ENCODE data around the gene RAP1GDS1. TPM values are rescaled to one million over a fixed set of nuclear protein-coding genes. Genes with fewer than 3 reads are reported as not detected.

The RAP1GDS1 gene
- total RNA-seq, 1 experiment from 2014 or later = 27.9 TPM

DNA sequence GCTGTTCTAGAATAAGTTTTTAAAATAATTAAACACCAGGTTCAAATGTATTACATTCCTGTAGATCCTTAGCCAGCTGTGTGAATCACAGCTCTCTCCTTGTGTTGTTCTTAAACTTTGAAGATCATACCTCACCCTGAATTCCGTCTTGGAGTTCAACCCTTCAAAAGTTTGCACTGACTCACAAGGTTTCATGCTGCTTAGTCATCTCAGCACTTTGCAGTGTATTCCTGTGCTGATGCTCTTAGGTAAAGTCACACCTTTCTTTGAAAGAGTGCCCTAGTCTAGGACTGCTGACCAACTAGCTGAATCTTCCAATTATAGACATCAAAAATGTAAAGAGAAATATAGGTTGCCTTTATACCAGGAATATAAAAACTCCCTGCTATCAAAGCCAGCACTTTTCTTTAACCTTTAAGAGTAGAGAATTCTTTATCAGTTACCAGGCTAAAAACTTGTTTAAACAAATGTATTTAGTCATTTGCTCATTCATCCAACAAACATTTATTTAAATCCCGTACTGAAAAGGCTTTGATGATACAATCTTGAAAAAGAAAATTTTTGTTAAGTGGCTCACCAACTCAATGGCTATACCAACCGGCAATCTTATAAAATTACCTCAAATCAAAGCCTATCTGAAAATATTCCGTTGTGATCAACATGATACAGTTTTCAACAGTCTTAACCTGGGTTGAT, 169.7 kb downstream of the RAP1GDS1 start:
- H3K36me3 Mint-ChIP-seq (ENCODE audit: insufficient read depth, unreplicated experiment) = no peaks in the 10 kb centered on the region
- H3K4me3 Mint-ChIP-seq (ENCODE audit: low read depth, unreplicated experiment) = no peak overlapping the region
- no TSS peak for BruUV-seq (replicated peaks)
- DNase-seq = no peak
- H3K9me3 Mint-ChIP-seq (ENCODE audit: low read depth, unreplicated experiment) = peaks cover 4% of the 10 kb centered on the region
- no peaks in the 10 kb centered on the region for H3K27me3 Mint-ChIP-seq (ENCODE audit: unreplicated experiment)
- CTCF ChIA-PET = no interaction called here
- TF ChIP-seq CTCF (IDR thresholded peaks at IDR 0.05; ENCODE audit: unreplicated experiment) = no peak
- H3K4me1 Mint-ChIP-seq (ENCODE audit: low read depth, unreplicated experiment) = no peaks in the 10 kb centered on the region
- intact Hi-C loops (cut with micrococcal nuclease; ENCODE audit: unreplicated experiment) = no loop called here
- peak overlapping the region; percentile 44 for H3K27ac Mint-ChIP-seq (ENCODE audit: unreplicated experiment)

DNA sequence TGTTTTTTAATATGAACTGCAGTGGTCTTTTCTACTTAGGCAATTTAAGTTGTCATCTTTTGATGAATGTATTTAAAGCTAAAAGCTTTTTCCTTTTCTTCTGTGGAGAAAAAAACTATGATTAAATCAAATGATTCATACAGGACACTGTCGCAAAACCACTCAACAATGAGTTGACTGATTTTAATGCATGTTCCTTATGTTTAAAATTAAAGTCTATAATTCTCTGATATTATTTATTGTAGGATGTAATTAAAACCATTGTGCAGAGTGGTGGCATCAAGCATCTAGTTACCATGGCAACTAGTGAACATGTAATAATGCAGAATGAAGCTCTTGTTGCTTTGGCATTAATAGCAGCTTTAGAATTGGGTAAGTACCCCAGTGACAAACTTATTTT, 172.5 kb downstream of the RAP1GDS1 start:
- Mint-ChIP-seq H3K27me3 (ENCODE audit: unreplicated experiment) (no peaks in the 10 kb centered on the region), H3K36me3 (ENCODE audit: insufficient read depth, unreplicated experiment) (no peaks in the 10 kb centered on the region), H3K27ac (ENCODE audit: unreplicated experiment) (no peak overlapping the region), H3K4me1 (ENCODE audit: low read depth, unreplicated experiment) (no peaks in the 10 kb centered on the region), H3K4me3 (ENCODE audit: low read depth, unreplicated experiment) (no peak overlapping the region), H3K9me3 (ENCODE audit: low read depth, unreplicated experiment) (no peaks in the 10 kb centered on the region)
- no peak for DNase-seq
- TF ChIP-seq CTCF (IDR thresholded peaks at IDR 0.05; ENCODE audit: unreplicated experiment) = no peak
- BruUV-seq (replicated peaks) = no TSS peak
- intact Hi-C loops (cut with micrococcal nuclease; ENCODE audit: unreplicated experiment) = no loop called here
- CTCF ChIA-PET = no interaction called here

DNA sequence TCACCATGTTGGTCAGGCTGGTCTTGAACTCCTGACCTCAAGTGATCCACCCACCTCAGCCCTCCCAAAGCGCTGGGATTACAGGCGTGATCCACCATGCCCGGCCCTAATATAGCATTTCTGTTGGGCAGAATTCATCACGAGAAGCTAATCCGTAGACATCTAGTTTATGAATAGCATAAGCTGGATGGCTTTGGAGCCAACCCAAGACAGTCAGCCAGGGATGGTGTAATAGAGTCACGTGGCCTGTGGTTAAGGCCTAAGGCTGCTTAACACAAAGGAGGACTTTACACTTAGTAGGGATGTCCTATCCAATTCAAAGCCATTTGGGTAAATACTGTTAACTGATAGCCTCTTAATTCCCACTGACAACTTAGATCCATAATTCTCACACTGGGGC, 173.6 kb downstream of the RAP1GDS1 start:
- Mint-ChIP-seq H3K4me3 (ENCODE audit: low read depth, unreplicated experiment) (no peak overlapping the region), H3K27ac (ENCODE audit: unreplicated experiment) (no peak overlapping the region), H3K36me3 (ENCODE audit: insufficient read depth, unreplicated experiment) (no peaks in the 10 kb centered on the region), H3K27me3 (ENCODE audit: unreplicated experiment) (no peaks in the 10 kb centered on the region), H3K9me3 (ENCODE audit: low read depth, unreplicated experiment) (no peaks in the 10 kb centered on the region), H3K4me1 (ENCODE audit: low read depth, unreplicated experiment) (no peaks in the 10 kb centered on the region)
- intact Hi-C loops (cut with micrococcal nuclease; ENCODE audit: unreplicated experiment) = no loop called here
- CTCF ChIA-PET = no interaction called here
- BruUV-seq (replicated peaks) = no TSS peak
- TF ChIP-seq CTCF (IDR thresholded peaks at IDR 0.05; ENCODE audit: unreplicated experiment) = no peak
- no peak for DNase-seq

DNA sequence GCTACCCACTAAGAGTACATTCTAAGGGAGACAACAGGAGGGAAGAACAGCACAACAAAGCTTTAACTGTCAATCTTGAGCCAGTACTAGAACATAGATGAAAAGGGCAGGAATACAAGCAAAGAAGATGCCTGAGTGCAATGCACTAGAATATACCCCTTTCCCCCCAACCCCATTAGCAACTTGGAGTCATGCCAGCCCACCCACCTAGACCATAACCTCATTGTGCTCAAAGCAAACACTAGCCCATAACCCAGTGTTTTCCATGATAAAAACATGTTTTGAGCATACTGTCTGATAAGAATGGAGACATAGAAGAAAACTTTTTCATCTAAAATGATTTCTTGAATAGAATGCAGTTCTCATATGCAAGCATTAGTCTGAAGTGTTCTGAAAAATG, 183.2 kb downstream of the RAP1GDS1 start:
- intact Hi-C loops (cut with micrococcal nuclease; ENCODE audit: unreplicated experiment) = no loop called here
- no peak for DNase-seq
- no TSS peak for BruUV-seq (replicated peaks)
- Mint-ChIP-seq H3K36me3 (ENCODE audit: insufficient read depth, unreplicated experiment) (no peaks in the 10 kb centered on the region), H3K27ac (ENCODE audit: unreplicated experiment) (no peak overlapping the region), H3K27me3 (ENCODE audit: unreplicated experiment) (no peaks in the 10 kb centered on the region), H3K9me3 (ENCODE audit: low read depth, unreplicated experiment) (no peaks in the 10 kb centered on the region), H3K4me3 (ENCODE audit: low read depth, unreplicated experiment) (no peak overlapping the region), H3K4me1 (ENCODE audit: low read depth, unreplicated experiment) (no peaks in the 10 kb centered on the region)
- no peak for TF ChIP-seq CTCF (IDR thresholded peaks at IDR 0.05; ENCODE audit: unreplicated experiment)
- CTCF ChIA-PET = no interaction called here
